DMS79 (cell line): Measurements from ENCODE around the gene GJD3.

ENCODE experiments used
- DNase-seq: peaks from one replicate; lab custom pipeline; 2025; lab: John Stamatoyannopoulos, UW

Gene GJD3

GRCh38 chr17:40322358-40323315 lies 41.9 kb downstream of the GJD3 start:
- DNase-seq: peak; percentile 17

DNA sequence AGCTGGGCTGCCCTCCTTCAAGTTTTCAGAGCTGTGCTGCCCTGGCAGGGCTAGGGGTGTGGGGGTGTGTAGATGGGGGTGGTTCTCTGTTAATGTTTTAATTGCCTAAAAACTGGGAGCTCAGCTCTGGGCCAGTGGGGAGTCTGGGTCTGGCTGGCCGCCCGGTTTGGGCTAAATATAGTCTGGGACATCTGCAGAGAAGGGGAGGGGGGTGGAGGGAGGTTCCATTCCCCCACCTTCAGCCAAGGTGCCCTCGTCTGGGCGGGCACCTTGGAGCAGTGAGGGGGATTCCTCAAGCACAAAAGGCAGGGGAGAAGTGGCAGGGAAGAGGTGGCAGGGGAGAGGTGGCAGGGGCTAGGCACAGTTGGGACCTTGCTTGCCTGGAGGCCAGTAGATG lies 42.6 kb downstream of the GJD3 start:
- no peak for DNase-seq

GRCh38 chr17:40321524-40321929 lies 43.0 kb downstream of the GJD3 start:
- no peak for DNase-seq

- no peak for DNase-seq
Measured at GRCh38 chr17:40320756-40321523, 43.6 kb downstream of the GJD3 start.

DNA sequence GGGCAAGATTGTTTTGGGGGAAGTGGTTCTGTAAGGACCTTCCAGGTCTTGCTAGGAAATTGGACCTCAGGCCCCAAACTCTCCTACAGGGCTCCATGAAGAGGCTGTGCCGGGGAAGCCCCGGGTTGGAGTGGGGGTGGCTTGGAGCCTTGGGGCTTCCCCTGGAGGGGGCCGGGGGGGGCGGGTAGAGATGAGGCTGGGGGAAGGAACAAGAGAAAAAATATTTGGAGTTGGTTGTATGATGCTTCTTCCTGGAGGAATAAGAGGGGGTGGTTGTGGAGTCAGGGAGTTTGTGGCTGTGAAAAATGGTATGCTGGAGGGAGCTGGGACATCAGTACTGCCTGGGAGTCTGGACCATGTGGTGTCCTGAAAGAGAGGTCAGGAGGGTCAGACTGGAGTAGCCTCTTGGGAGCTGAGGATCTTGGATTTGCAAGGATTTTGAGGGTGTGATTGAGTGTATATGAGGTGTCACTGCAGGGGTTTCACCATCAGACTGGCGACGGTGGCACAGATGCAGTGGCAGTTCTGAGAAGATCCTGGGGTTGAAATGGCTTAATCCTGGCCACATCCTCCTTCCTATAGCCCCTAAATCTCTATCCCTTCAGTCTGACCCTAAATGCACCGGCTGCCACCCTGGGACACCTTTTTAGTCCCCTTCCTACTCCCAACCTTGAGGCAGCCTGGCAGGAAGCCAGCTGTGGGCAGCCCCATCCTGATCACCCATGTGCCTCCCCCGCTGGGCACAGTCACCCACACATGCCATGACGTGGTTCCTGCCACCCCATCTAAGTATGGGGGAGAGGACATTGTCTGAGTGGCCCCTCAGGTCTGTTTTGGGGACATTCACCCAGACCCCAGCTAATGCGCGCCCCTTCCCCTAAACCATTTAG lies 44.6 kb downstream of the GJD3 start:
- no peak for DNase-seq

GRCh38 chr17:40318830-40319391 lies 45.6 kb downstream of the GJD3 start:
- no peak for DNase-seq

- peak; percentile 88 for DNase-seq
Measured at GRCh38 chr17:40317880-40318829, 46.4 kb downstream of the GJD3 start.

DNA sequence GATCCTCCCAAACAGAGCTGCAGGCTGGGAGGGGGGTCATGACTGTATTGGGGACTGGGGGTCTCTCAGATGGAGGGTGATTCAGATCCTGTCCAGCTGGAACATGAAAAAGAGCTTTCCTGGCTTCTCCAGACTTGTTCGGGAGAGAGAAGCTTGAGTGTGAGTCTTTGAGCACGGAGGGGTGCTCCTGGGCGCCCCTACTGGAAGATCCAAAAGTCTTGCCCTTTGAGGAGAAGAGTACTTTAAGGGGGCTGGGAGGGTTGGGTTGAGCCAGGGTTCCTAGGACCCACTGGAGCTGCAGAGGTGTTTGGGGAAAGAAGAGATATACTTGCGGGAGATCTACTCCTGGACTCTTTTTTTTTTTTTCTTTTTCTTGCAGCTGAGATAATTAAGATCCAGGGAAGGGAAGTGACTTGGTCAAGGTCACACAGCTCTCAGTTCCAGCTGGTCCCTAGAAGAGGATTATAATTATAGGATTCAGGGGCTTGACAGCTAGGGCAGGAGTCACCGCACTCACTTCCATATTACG lies 47.1 kb downstream of the GJD3 start:
- DNase-seq: peak; percentile 36

- DNase-seq: peak; percentile 25
Measured at GRCh38 chr17:40316571-40317344, 47.8 kb downstream of the GJD3 start.

DNA sequence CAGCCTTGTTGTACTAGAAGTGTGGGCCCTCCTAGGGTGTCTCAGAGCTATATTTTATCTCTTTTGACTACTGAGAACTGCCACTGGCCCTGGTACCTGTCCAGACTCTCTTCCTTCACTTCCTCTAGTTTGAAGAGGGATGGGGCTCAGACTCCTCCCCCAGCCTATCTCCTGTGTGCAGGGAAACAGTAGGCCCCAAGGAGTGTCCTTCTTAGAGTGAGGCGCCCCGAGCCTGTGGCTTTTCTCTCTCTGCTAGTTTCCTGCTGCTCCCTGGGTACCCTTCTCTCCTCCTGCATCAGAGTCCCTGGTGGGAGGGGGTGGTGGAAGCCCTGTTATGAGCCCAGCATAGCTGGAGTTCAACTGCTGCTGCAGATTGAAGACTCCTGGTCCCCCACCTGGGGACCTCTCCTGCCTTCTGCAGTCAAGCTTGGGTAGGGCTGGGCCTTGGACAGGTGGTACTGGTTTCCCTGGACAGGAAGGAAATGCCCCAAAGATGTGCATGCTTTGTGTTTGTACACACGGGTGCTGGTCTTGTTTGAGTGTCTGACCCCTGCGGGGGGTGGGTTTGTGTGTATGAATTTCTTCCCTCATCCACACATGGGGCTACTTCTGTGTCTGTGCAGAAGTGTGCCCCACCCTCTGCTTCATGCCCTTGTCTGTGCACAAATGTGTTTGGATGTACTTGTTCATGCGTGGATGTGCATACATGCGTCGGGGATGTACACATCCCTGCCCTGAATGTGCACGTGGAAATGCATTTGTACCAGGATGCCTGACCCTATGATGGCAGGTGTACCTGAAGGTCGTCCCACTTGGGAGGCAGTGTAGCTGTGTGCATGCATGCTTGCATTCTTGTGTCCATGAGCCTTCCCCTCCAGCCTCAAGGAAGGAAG lies 48.6 kb downstream of the GJD3 start:
- DNase-seq: no peak

- DNase-seq: no peak
Measured at GRCh38 chr17:40315206-40315605, 49.3 kb downstream of the GJD3 start.

GRCh38 chr17:40314584-40314956 lies 50.0 kb downstream of the GJD3 start:
- DNase-seq: peak; percentile 93

DNA sequence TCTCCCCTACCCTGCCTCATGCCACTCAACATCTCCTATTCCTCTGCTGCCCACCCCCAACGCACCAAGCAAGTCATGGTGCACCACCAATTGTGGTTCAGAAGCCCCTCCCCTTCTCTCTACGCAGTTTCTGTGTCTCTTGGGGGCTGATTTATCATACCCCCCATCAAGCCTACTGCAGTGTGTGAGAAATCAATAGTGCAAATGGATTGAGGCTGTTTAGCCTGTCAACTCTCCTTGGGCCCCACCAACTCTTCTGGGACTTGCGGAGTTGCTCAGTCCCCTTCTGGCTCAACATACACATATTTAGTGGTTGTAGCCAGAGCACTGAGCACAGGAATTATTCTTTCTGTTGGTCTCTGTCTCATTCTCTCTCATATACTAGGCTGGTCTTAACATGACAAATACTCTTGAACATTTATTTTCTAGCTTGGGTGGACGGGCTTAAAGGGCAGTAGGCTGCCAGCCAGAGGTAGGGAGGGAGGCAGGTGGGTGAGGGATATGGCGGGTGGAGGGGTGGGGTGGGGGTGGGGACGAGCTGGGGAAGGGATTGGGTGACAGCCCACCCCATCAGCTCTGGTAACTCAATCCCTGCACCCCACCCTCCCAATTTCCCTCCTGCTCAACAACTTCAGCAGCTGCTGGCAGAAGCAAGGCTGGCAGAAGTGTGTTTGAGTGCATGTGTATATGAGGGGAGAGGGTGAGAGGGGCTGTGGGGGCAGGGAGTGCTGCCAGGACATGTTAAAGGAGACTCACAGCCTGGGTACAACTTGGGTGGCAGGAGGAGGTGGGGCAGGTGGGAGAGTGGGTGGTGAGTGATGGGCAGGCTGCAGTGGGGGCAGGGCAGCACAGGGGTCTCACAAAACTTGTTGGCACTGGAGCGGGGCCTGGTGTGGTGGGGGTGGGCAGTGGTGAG lies 50.6 kb downstream of the GJD3 start:
- peak; percentile 90 for DNase-seq
